NT2/D1 (cell line): Measurements from ENCODE around the gene MCFD2.

ENCODE experiments used
- DNase-seq: peaks from one replicate; pipeline ENCODE4 v3.0.0-alpha.2; 2011; ENCODE audit warnings: low read depth, low spot score
- H3K27me3 ChIP-seq: 2 replicates; pipeline ENCODE4 v1.6.0; 2011; ENCODE audit warnings: mild to moderate bottlenecking; ENCODE audit not compliant: insufficient read length, insufficient read depth
- H3K36me3 ChIP-seq: 2 replicates; pipeline ENCODE4 v1.6.1; 2011; ENCODE audit warnings: mild to moderate bottlenecking, low read length, mixed read lengths; ENCODE audit not compliant: insufficient read depth, insufficient read length
- H3K4me1 ChIP-seq: 2 replicates; pipeline ENCODE4 v1.5.1; 2011; ENCODE audit not compliant: insufficient read depth, insufficient read length
- H3K4me3 ChIP-seq: 2 replicates; pipeline ENCODE4 v1.5.1; 2011; ENCODE audit warnings: low read depth; ENCODE audit not compliant: insufficient read length
- H3K9ac ChIP-seq: 2 replicates; pipeline ENCODE4 v1.6.0; 2011; ENCODE audit warnings: low read depth; ENCODE audit not compliant: insufficient read length
- H3K9me3 ChIP-seq: 2 replicates; pipeline ENCODE4 v1.5.1; 2011; ENCODE audit warnings: mild to moderate bottlenecking, low read length; ENCODE audit not compliant: insufficient read depth
- SUZ12 ChIP-seq: IDR thresholded peaks from 2 replicates; pipeline ENCODE4 v1.6.1; 2011; ENCODE audit not compliant: insufficient read length, insufficient read depth; ENCODE audit errors: extremely low read depth
- YY1 ChIP-seq: IDR thresholded peaks from 2 replicates; pipeline ENCODE4 v1.6.1; 2011; ENCODE audit not compliant: insufficient read length, insufficient read depth
- ZNF274 ChIP-seq: IDR thresholded peaks from 2 replicates; pipeline ENCODE4 v1.6.1; 2011; ENCODE audit warnings: mild to moderate bottlenecking, low read depth, low read length

The MCFD2 gene

DNA sequence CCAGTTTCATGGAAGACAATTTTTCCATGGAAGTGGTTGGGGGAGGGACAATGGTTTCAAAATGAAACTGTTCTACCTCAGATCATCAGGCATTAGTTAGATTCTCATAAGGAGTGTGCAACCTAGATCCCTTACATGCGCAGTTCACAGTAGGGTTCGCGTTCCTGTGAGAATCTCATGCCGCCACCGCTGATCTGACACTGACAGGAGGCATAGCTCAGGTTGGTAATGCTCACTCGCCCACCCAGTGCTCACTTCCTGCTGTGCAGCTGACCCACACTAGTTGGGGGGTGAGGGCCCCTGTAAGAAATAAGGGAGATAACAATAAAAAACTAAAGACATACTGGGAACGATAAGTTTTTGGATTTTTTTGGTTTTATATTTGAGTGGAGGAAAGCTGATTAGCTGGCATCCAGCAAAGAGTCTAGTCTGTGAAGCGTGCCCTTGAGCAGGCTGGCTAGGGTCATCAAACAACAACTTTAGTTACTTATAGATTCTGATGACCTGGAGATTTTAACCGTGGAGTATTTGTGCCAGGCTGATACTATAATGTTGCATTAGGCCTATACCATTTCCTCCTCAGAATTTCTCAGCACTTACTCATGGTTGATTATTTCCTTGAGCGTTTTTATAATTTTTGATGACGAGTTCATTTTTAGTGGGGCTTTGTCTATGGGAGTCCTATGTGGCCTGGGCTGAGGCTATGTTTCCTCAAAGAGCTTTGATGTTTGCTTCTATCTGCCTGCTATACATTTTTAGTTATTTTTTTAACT, 6.3 kb upstream of the MCFD2 start:
- no peaks in the 10 kb centered on the region for H3K27me3 ChIP-seq
- TF ChIP-seq ZNF274 = no peak
- no peak for TF ChIP-seq YY1
- TF ChIP-seq SUZ12 = no peak
- H3K9me3 ChIP-seq = peaks cover 3% of the 10 kb centered on the region; the same call in 1 of the 2 replicates
- no peak overlapping the region for H3K4me3 ChIP-seq
- no peak for DNase-seq
- H3K36me3 ChIP-seq = no peaks in the 10 kb centered on the region
- H3K9ac ChIP-seq = no peak overlapping the region
- no peaks in the 10 kb centered on the region for H3K4me1 ChIP-seq

DNA sequence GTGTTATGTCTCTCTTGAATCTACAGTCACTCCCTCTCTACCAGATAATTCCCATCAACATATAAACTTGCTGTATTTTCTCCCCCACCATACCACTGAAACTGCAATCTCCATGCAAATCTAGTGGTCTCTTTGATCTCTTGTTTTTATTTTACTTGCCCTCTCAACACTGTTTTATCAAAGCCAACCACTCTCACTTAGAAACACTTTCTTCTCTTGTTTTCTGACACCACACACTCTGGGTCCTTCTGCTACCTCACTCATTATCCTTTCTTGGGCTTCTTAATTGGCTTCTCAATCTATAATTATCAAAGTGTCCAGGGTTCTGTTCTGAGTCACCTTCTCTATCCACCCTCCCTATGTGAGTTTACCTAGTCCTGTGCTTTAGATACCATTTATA, 2.0 kb upstream of the MCFD2 start:
- peaks cover 17% of the 10 kb centered on the region for H3K36me3 ChIP-seq
- DNase-seq = no peak
- no peak overlapping the region for H3K4me3 ChIP-seq
- TF ChIP-seq YY1 = no peak
- no peak overlapping the region for H3K9ac ChIP-seq
- H3K27me3 ChIP-seq = no peaks in the 10 kb centered on the region
- no peaks in the 10 kb centered on the region for H3K9me3 ChIP-seq
- H3K4me1 ChIP-seq = peaks cover 4% of the 10 kb centered on the region

DNA sequence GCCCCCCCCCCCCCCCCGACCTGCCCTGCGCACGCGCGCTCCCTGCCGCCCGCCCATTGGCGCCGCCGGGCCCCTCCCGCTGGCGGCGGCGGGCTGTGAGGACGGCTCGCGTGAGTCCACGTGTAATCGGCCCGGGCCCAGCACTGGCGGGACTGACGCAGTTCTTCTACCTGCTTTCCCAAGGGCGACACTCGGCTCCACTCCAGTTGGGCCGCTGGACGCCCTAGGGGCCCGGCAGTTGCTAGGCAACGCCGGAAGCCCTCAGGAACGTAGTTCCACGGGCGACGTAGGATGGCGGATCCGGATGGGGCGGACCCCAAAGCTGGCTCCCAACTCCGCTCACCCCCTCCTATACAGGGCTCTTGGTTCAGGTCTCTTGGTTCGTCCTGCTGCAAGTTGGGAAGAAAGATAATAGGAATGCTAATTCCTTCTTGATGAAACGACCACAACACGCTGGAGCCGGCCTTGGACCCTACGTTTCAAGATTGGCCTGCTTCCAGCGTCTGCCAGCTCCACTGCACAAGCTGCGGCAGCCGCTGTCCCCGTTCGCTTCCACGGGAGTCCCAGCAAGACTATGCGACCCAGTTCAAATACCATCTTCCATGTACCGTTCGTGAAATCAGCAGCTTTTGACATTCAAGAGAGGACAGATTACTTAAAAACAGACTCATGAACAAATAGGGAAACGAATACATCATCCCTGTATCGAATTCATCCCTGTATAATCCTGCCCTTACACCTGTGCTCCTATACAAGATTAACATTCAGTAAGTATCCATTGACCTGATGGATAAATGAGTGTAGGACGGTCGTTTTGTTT, 415 bp upstream of the MCFD2 start:
- H3K27me3 ChIP-seq = no peaks in the 10 kb centered on the region
- H3K9me3 ChIP-seq = no peaks in the 10 kb centered on the region
- peak; percentile 70 for DNase-seq
- H3K4me3 ChIP-seq = peak overlapping the region; percentile 59
- peaks cover 4% of the 10 kb centered on the region for H3K4me1 ChIP-seq
- H3K36me3 ChIP-seq = peaks cover 23% of the 10 kb centered on the region
- TF ChIP-seq YY1 (no peak), SUZ12 (no peak), ZNF274 (no peak)
- H3K9ac ChIP-seq = peak overlapping the region; percentile 80

DNA sequence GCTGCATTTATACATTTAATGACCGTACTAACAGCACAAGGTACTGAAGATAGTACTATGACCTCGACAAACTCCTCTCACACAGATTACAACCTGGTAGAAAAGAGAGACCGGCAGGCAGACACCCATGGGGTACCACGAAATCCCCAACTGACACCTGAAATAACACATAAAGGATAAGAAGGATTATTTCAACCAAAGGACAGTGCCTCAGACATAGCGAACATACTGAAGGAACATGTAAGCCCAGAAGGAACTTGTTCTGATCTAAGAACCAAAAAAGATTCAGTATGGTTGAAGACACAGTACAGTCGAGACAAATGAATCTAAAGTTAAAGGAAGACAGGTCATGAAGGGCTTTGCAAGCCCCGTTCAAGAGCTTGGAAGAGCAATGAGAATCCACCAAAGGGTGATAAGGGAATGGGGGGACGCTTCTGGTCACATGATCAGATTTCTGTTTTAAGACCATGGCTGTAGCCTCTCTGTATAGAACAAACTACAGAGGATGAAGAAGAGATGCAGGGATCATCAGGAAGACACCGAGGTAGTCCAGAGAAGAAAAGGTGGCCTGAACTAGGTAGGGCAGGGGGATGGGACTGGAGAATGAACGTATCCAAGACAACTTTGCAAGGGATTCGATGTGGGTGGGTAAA, 902 bp downstream of the MCFD2 start:
- peaks cover 6% of the 10 kb centered on the region for H3K4me1 ChIP-seq
- H3K9me3 ChIP-seq = no peaks in the 10 kb centered on the region
- no peaks in the 10 kb centered on the region for H3K27me3 ChIP-seq
- no peak for DNase-seq
- H3K36me3 ChIP-seq = peaks cover 36% of the 10 kb centered on the region
- H3K4me3 ChIP-seq = peak overlapping the region; percentile 93
- peak overlapping the region; percentile 95 for H3K9ac ChIP-seq
- TF ChIP-seq YY1 (no peak), ZNF274 (no peak), SUZ12 (no peak)

DNA sequence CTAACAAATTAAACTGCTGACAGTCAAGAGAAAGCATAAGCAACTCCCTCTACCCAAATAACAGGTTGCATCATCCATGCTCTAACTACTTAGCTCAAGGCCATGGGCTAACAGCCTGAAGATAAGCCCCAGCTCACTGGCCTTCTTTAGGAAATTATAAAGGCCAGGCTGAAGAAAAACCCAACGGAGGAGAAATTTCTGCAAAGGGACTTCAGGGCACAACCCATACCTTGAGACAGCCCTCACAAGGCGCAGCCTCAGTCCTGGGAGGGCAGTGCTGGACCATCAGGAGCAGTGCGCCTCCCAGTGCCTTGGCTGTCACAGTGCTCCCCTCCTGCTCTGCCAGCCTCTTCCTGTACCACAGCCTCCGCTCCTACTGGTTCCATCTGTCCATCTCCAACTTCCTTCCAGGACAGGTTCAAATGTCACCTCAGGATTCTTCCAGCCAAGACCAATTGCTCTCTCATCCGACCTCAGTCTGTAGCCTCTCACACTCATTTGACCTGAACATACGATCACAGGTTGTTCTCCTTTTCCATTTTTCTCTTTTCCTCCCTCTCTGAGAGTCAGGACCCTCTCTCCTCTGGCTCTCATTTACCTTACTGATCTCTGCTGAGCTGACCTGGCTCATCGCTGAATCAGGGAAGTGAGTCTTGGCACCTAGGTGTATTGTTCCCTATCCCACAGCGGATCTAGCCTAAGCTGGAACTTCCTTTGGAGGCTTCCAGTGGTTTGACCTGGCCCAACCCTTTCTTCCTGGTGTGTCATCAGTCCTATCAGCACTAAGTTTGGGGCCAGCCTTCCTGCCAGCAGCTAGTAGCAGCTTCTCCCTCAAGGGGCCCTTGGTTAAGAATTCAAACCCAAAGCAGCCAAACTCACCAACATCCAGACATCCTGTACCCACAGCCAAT, 1.9 kb downstream of the MCFD2 start:
- Histone ChIP-seq H3K9ac (no peak overlapping the region), H3K36me3 (peaks cover 45% of the 10 kb centered on the region), H3K27me3 (no peaks in the 10 kb centered on the region), H3K4me1 (peaks cover 9% of the 10 kb centered on the region), H3K9me3 (no peaks in the 10 kb centered on the region), H3K4me3 (no peak overlapping the region)
- DNase-seq = no peak
- TF ChIP-seq SUZ12 (no peak), ZNF274 (no peak), YY1 (no peak)

DNA sequence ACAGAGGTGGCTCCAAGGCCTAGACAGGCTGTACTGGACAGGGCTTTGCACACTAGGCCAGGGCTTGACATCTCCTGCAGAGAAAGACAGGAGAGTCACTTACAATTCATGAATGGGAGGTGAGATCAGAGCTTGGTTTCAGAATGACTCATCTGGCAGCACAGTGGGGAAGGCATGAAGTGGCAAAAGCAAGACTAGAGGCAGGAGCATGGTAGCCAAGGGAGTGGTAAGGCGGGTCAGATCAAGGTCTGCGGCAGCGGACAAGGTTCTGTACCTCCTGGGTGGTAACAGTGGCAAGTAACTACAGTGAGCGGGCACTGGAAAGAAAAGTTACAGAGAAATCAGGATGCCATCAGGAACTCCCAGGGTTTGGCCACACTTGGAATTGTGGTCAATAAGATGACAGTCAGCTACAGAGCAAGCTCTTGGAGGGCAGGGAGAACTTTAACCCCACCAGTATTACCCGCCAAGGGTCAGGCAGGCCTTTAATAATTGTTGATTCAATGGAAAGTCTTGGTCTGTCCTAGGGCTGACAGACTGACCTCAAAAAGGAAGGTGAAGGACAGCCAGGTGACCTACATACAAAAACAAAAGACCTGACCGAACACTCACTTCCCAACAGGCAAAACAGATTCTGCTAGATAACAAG, 5.7 kb downstream of the MCFD2 start:
- DNase-seq = no peak
- Histone ChIP-seq H3K9me3 (no peaks in the 10 kb centered on the region), H3K4me1 (peaks cover 9% of the 10 kb centered on the region), H3K36me3 (peaks cover 80% of the 10 kb centered on the region), H3K4me3 (no peak overlapping the region), H3K9ac (no peak overlapping the region), H3K27me3 (no peaks in the 10 kb centered on the region)
- TF ChIP-seq ZNF274 (no peak), YY1 (no peak), SUZ12 (no peak)
